MCF 10A (cell line): ENCODE data around the gene GPR31. TPM values are rescaled to one million over a fixed set of nuclear protein-coding genes. Genes with fewer than 3 reads are reported as not detected.

Experiments used
- BruUV-seq: library from RNA; stranded (reverse); fragments of 400-500 nt; replicated peaks from 2 replicates; lab custom pipeline; 2021; lab: Mats Ljungman, UMichigan
- CTCF ChIA-PET: fragments of 300-600 bp; sonication (Branson Sonifier 250); formaldehyde crosslinking; extraction: SDS; loops from one replicate; lab custom pipeline; 2021; ENCODE audit warnings: antibody characterized with exemption, inconsistent platforms; lab: Yijun Ruan, JAX
- POLR2A ChIA-PET: fragments of 300-600, 350-650 bp; sonication (Branson Sonifier 250); formaldehyde crosslinking; extraction: SDS; loops from one replicate; lab custom pipeline; 2020; ENCODE audit warnings: antibody characterized with exemption, inconsistent platforms; lab: Yijun Ruan, JAX
- DNase-seq: peaks from one replicate; pipeline ENCODE4 v3.0.0-alpha.2; 2018; ENCODE audit not compliant: unreplicated experiment
- H3K27ac Mint-ChIP-seq: one replicate; pipeline ENCODE4 v1.8.0; 2022; ENCODE audit warnings: mild to moderate bottlenecking, low read depth, mixed read lengths; ENCODE audit not compliant: unreplicated experiment
- H3K27me3 Mint-ChIP-seq: one replicate; pipeline ENCODE4 v1.8.0; 2022; ENCODE audit warnings: mixed read lengths; ENCODE audit not compliant: insufficient read depth, unreplicated experiment
- H3K36me3 Mint-ChIP-seq: one replicate; pipeline ENCODE4 v1.8.0; 2022; ENCODE audit warnings: mild to moderate bottlenecking, moderate library complexity, mixed read lengths; ENCODE audit not compliant: insufficient read depth, unreplicated experiment
- H3K4me1 Mint-ChIP-seq: one replicate; pipeline ENCODE4 v1.8.0; 2022; ENCODE audit warnings: mixed read lengths; ENCODE audit not compliant: insufficient read depth, unreplicated experiment
- H3K4me3 Mint-ChIP-seq: one replicate; pipeline ENCODE4 v1.8.0; 2022; ENCODE audit warnings: mild to moderate bottlenecking, moderate library complexity, mixed read lengths; ENCODE audit not compliant: unreplicated experiment
- H3K9me3 Mint-ChIP-seq: one replicate; pipeline ENCODE4 v1.8.0; 2022; ENCODE audit warnings: mixed read lengths; ENCODE audit not compliant: unreplicated experiment
- intact Hi-C: fragments of 100-400 bp; cut with micrococcal nuclease; formaldehyde crosslinking; loops from 2 replicates; pipeline ENCODE4 v1.14.1; 2022
- total RNA-seq: library from RNA; stranded (reverse); gene quantifications from 2 replicates; pipeline ENCODE4 v1.2.3, GENCODE V29; 2022
- TF ChIP-seq, protein P1 (sequence below): fragments of 200-600 bp; IDR thresholded peaks from one replicate; pipeline ENCODE4 v1.8.0; 2022; ENCODE audit warnings: antibody characterized with exemption, mild to moderate bottlenecking; ENCODE audit not compliant: unreplicated experiment

Gene GPR31
- total RNA-seq, 1 experiment from 2014 or later = not detected

DNA sequence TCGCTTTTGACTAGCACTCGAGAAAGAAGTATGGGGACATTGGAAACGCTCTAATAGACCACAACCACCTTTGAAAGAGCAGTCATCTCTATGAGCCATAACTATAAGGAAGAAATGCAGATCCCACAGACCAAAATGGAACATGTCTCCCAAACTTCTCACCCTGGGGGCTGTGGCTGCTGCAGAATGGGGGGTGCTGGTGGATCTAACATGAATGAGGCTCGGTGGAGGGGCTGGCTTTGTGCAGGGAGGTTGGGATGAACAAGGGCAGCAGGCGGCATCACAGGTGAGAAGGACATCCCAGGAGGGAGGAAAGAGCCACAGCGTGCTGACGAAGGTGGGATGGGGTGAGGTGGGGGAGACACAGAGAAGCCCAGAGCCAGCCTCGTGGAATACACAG is 45.4 kb downstream of the GPR31 start:
- TF ChIP-seq, protein P1, sequence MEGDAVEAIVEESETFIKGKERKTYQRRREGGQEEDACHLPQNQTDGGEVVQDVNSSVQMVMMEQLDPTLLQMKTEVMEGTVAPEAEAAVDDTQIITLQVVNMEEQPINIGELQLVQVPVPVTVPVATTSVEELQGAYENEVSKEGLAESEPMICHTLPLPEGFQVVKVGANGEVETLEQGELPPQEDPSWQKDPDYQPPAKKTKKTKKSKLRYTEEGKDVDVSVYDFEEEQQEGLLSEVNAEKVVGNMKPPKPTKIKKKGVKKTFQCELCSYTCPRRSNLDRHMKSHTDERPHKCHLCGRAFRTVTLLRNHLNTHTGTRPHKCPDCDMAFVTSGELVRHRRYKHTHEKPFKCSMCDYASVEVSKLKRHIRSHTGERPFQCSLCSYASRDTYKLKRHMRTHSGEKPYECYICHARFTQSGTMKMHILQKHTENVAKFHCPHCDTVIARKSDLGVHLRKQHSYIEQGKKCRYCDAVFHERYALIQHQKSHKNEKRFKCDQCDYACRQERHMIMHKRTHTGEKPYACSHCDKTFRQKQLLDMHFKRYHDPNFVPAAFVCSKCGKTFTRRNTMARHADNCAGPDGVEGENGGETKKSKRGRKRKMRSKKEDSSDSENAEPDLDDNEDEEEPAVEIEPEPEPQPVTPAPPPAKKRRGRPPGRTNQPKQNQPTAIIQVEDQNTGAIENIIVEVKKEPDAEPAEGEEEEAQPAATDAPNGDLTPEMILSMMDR = no peak
- intact Hi-C loops = no loop called here
- no TSS peak for BruUV-seq
- H3K27me3 Mint-ChIP-seq = peaks cover 89% of the 10 kb centered on the region
- H3K27ac Mint-ChIP-seq = no peak overlapping the region
- H3K36me3 Mint-ChIP-seq = no peaks in the 10 kb centered on the region
- no peak for DNase-seq
- no peaks in the 10 kb centered on the region for H3K4me1 Mint-ChIP-seq
- CTCF ChIA-PET = no interaction called here
- POLR2A ChIA-PET = no interaction called here
- H3K9me3 Mint-ChIP-seq = no peaks in the 10 kb centered on the region
- no peak overlapping the region for H3K4me3 Mint-ChIP-seq

DNA sequence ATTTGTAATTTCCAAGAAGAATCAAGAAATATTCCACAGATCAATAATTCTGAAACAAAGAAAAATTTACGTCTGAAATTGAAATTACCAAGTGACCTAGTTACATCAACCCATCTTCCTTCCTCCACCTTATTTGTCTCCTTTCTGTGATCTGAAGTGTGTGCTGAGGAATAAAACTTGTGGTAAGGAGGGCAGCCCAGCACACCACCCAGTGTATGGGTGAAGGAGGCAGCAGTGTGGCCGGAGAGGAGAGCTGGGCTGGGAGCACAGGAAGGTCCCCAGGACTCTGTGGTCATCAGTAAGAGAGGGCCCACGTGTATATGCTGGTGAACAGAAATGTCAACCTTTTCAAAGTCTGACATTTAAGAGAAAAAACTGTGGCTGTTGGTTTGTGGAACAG is 46.2 kb downstream of the GPR31 start:
- H3K27ac Mint-ChIP-seq = no peak overlapping the region
- ChIA-PET POLR2A (no interaction called here), CTCF (interaction anchor here (0.5 kb wide), 1 partner anchor 149 kb away, joined by 3 read pairs; no protein-coding TSS in a partner anchor)
- H3K4me3 Mint-ChIP-seq = no peak overlapping the region
- no peaks in the 10 kb centered on the region for H3K9me3 Mint-ChIP-seq
- DNase-seq = no peak
- H3K27me3 Mint-ChIP-seq = peaks cover 82% of the 10 kb centered on the region
- H3K36me3 Mint-ChIP-seq = no peaks in the 10 kb centered on the region
- TF ChIP-seq, protein P1 = no peak
- intact Hi-C loops = no loop called here
- no TSS peak for BruUV-seq
- H3K4me1 Mint-ChIP-seq = no peaks in the 10 kb centered on the region

DNA sequence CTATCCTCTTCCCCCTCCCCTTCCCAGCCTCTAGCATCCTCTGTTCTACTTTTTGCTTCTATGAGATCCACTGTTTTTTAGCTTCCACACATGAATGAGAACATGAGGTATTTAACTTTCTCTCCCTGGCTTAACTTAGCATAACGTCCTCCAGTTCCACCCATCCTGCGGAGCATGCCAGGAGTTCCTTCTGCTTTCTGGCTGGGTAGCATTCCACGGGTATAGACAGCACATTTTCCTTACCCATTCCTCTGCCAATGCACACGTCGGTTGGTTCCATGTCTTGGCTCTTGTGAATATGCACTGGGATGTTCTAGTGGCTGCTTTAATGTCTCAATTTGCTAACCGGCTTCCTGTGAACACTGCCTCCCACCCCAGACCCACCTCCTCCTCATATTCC is 48.1 kb downstream of the GPR31 start:
- TF ChIP-seq, protein P1 = no peak
- Mint-ChIP-seq H3K4me3 (no peak overlapping the region), H3K9me3 (no peaks in the 10 kb centered on the region), H3K4me1 (no peaks in the 10 kb centered on the region), H3K27ac (no peak overlapping the region), H3K27me3 (peaks cover 62% of the 10 kb centered on the region), H3K36me3 (no peaks in the 10 kb centered on the region)
- ChIA-PET POLR2A (no interaction called here), CTCF (no interaction called here)
- no peak for DNase-seq
- intact Hi-C loops = no loop called here
- no TSS peak for BruUV-seq

DNA sequence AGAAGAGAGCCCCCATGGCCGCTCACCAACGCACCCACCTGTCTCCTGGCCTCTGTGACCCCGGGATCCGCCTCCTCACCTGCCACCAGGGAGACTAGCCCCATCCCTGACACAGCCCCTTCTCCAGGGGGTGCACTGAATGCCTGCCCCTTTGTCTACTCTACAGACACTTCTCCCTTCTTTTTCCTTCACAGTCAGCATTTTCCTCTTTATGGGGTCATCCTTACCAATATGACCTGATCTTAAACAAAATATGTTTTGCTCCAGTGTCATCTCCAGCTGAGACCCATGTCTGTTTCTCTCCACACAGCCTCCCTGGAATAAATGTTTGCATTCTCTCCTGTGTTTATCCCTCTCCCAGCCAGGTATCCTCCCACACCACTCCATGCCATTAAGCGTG is 49.5 kb downstream of the GPR31 start:
- Mint-ChIP-seq H3K36me3 (no peaks in the 10 kb centered on the region), H3K27ac (no peak overlapping the region), H3K9me3 (no peaks in the 10 kb centered on the region), H3K4me3 (no peak overlapping the region), H3K27me3 (peaks cover 51% of the 10 kb centered on the region), H3K4me1 (no peaks in the 10 kb centered on the region)
- no TSS peak for BruUV-seq
- ChIA-PET CTCF (no interaction called here), POLR2A (no interaction called here)
- intact Hi-C loops = no loop called here
- DNase-seq = no peak
- TF ChIP-seq, protein P1 = no peak
